Measurements from ENCODE around the gene RPRD1A.
A peak's percentile ranks its signal among the peaks of the same experiment; 100 is the strongest.
"Not testable (repeated sequence)": the region's sequence is repeated elsewhere in the genome, so short reads cannot be mapped to it uniquely, and the experiment has no call there.

The RPRD1A gene

DNA sequence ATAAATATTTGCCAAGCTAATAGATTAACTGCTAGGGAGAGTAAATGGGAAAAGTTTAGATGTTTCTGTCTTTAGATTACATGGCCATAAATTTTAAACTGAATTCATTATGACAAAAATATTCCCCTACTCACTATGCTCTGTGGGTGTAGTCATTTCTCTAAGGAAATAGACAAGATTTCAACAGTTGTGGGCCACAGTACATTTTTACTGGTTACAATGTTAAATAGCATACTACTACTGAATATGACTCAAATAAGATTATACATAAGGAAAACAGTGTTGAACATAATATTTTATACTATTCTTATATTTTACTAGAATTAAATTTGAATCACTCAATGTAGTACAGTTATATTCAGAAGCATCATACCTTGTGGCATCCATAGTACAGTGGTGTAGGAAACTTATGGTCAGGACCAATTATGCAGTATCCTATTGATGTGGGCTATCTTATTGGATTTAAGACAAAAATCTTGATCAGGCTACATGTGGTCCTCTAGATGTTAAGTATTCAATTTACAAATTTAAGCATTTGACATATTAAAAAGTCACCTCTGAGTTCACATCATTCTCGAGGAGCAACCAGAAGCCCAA, 33.0 kb downstream of the RPRD1A start:
- H3K4me3 ChIP-seq (replicated peaks in 1 of 2; ENCODE audit: low read depth in 2 of 2, low read length in 2 of 2): no peak overlapping the region
- TF ChIP-seq, protein P1, sequence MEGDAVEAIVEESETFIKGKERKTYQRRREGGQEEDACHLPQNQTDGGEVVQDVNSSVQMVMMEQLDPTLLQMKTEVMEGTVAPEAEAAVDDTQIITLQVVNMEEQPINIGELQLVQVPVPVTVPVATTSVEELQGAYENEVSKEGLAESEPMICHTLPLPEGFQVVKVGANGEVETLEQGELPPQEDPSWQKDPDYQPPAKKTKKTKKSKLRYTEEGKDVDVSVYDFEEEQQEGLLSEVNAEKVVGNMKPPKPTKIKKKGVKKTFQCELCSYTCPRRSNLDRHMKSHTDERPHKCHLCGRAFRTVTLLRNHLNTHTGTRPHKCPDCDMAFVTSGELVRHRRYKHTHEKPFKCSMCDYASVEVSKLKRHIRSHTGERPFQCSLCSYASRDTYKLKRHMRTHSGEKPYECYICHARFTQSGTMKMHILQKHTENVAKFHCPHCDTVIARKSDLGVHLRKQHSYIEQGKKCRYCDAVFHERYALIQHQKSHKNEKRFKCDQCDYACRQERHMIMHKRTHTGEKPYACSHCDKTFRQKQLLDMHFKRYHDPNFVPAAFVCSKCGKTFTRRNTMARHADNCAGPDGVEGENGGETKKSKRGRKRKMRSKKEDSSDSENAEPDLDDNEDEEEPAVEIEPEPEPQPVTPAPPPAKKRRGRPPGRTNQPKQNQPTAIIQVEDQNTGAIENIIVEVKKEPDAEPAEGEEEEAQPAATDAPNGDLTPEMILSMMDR (IDR thresholded peaks at IDR 0.05; ENCODE audit: low read depth, low read length): no peak
- DNase-seq (ENCODE audit: low read depth in 2 of 2): no peak

DNA sequence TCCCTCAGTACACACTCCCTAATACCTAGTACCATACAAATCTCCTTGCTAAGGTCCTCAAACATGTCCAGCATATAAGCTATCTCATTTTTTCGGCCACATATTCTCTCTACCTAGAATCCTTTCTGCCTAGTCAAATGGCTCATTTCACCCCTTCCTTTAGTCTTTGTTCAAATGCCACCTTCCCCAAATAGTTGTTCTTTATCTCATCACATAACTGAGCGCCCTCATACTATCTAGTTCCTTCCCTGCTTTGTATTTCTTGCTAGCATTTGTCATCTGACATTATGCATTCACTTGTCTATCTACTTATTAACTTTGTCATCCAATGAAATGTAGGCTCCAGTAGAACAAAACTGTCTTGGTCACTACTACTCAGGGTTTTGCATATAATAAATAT, 35.5 kb downstream of the RPRD1A start:
- H3K4me3 ChIP-seq (replicated peaks in 1 of 2; ENCODE audit: low read depth in 2 of 2, low read length in 2 of 2): no peak overlapping the region
- DNase-seq (ENCODE audit: low read depth in 2 of 2): no peak
- TF ChIP-seq, protein P1 (IDR thresholded peaks at IDR 0.05; ENCODE audit: low read depth, low read length): no peak

- TF ChIP-seq, protein P1 (IDR thresholded peaks at IDR 0.05; ENCODE audit: low read depth, low read length): no peak
- DNase-seq (ENCODE audit: low read depth in 2 of 2): no peak
Measured at GRCh38 chr18:36031407-36031806, 36.0 kb downstream of the RPRD1A start.

DNA sequence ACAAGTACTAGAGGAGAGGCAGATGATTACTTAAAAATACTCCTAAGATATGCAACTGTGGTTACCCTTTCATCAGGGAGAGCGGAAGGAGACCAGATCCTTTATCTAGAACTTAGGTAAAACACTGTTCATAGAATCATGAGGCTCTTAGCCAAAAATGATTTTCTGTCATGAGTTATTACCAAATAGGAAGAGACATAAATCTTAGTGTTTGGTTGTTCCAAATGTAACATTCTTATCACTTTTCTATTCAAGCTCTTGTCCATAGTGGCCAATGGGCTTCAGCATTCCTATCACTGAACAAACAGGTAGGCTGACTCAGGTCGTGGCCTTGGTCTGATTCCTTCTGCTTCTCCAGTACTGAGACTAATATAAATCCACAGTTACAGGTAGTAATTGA, 38.5 kb downstream of the RPRD1A start:
- DNase-seq (ENCODE audit: low read depth in 2 of 2): no peak
- no peak overlapping the region for H3K4me3 ChIP-seq (replicated peaks in 1 of 2; ENCODE audit: low read depth in 2 of 2, low read length in 2 of 2)
- TF ChIP-seq, protein P1 (IDR thresholded peaks at IDR 0.05; ENCODE audit: low read depth, low read length): no peak

More at GRCh38 chr18:36031407-36031806, 36.0 kb downstream of the RPRD1A start:
- no peak overlapping the region for H3K4me3 ChIP-seq (replicated peaks in 1 of 2; ENCODE audit: low read depth in 2 of 2, low read length in 2 of 2)

- TF ChIP-seq, protein P1 (IDR thresholded peaks at IDR 0.05; ENCODE audit: low read depth, low read length): no peak
- DNase-seq (ENCODE audit: low read depth in 2 of 2): peak in 1 of 2 donors; percentile 66
- H3K4me3 ChIP-seq (replicated peaks in 1 of 2; ENCODE audit: low read depth in 2 of 2, low read length in 2 of 2): no peak overlapping the region
Measured at GRCh38 chr18:36025025-36025424, 42.3 kb downstream of the RPRD1A start.

DNA sequence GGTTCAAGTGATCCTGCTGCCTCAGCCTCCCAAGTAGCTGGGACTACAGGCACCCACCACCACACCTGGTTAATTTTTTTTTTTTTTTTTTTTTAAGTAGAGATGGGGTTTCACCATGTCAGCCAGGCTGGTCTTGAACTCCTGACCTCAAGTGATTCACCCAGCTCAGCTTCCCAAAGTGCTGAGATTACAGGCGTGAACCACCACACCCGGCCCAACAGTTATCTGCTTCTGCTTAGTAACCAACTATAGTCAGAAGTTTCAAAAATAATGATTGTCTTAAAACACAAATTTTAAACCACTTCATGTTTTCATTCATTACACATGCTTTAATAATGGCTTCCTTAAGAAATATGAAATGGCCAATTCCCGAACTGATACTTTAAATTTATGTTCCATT, 43.1 kb downstream of the RPRD1A start:
- not testable (repeated sequence) for DNase-seq (ENCODE audit: low read depth in 2 of 2); H3K4me3 ChIP-seq (replicated peaks in 1 of 2; ENCODE audit: low read depth in 2 of 2, low read length in 2 of 2)

GRCh38 chr18:36023336-36023735, 44.0 kb downstream of the RPRD1A start:
- DNase-seq (ENCODE audit: low read depth in 2 of 2): no peak
- no peak overlapping the region for H3K4me3 ChIP-seq (replicated peaks in 1 of 2; ENCODE audit: low read depth in 2 of 2, low read length in 2 of 2)
- TF ChIP-seq, protein P1 (IDR thresholded peaks at IDR 0.05; ENCODE audit: low read depth, low read length): no peak

All from cardiac fibroblast (primary cell).